GM23338 (cell line): ENCODE measurements around the gene AHCYL1. TPM values are rescaled to one million over a fixed set of nuclear protein-coding genes. Genes with fewer than 3 reads are reported as not detected.

ENCODE experiments used
- ATAC-seq: fragments of 200-7000 bp; cut with Tn5 transposase; 3 replicates; pipeline ENCODE4 v1.9.1; 2020
- DNase-seq: peaks from one replicate; pipeline ENCODE4 v3.0.0-alpha.2; 2015; ENCODE audit warnings: low spot score
- H2AFZ ChIP-seq: fragments of 200-600 bp; sonication (generic); 2 replicates; pipeline ENCODE4 v1.8.0; 2016; ENCODE audit warnings: antibody characterized with exemption, mild to moderate bottlenecking, moderate library complexity
- H3F3A ChIP-seq: fragments of 200-600 bp; sonication (generic); replicated peaks from 2 replicates; pipeline ENCODE4 v1.8.0; 2017; ENCODE audit warnings: antibody characterized with exemption, mixed run types, low read depth
- H3K27ac ChIP-seq: fragments of 200-600 bp; sonication (generic); 2 replicates; pipeline ENCODE4 v1.6.1; 2016; ENCODE audit warnings: low read depth
- H3K27me3 ChIP-seq: fragments of 200-600 bp; sonication (generic); 2 replicates; pipeline ENCODE4 v1.8.0; 2016; ENCODE audit warnings: mild to moderate bottlenecking, mixed run types, moderate library complexity; ENCODE audit not compliant: insufficient read depth
- H3K36me3 ChIP-seq: fragments of 200-600 bp; sonication (generic); 2 replicates; pipeline ENCODE4 v1.8.0; 2016; ENCODE audit warnings: mild to moderate bottlenecking; ENCODE audit not compliant: insufficient read depth
- H3K4me1 ChIP-seq: fragments of 200-600 bp; sonication (generic); 2 replicates; pipeline ENCODE4 v1.8.0; 2016; ENCODE audit warnings: mild to moderate bottlenecking, moderate library complexity; ENCODE audit not compliant: insufficient read depth
- H3K4me2 ChIP-seq: fragments of 200-600 bp; sonication (generic); 2 replicates; pipeline ENCODE4 v1.7.1; 2017; ENCODE audit warnings: mixed run types
- H3K4me3 ChIP-seq: fragments of 200-600 bp; sonication (generic); 2 replicates; pipeline ENCODE4 v1.6.1; 2016; ENCODE audit warnings: mixed run types
- H3K79me2 ChIP-seq: fragments of 200-600 bp; sonication (generic); replicated peaks from 2 replicates; pipeline ENCODE4 v1.8.0; 2017; ENCODE audit warnings: mild to moderate bottlenecking; ENCODE audit not compliant: insufficient read depth
- H3K9me2 ChIP-seq: fragments of 200-600 bp; sonication (generic); 2 replicates; pipeline ENCODE4 v1.8.0; 2017; ENCODE audit not compliant: insufficient read depth
- H4K20me1 ChIP-seq: fragments of 200-600 bp; sonication (generic); replicated peaks from 2 replicates; pipeline ENCODE4 v1.8.0; 2017; ENCODE audit warnings: mild to moderate bottlenecking; ENCODE audit not compliant: insufficient read depth
- H3K27ac Mint-ChIP-seq: 2 replicates; pipeline ENCODE4 v1.8.0; 2020; ENCODE audit warnings: inconsistent platforms, mild to moderate bottlenecking, moderate library complexity, mixed read lengths
- H3K27me3 Mint-ChIP-seq: 3 replicates; pipeline ENCODE4 v1.8.0; 2022; ENCODE audit warnings: low read depth, mild to moderate bottlenecking, moderate library complexity, mixed read lengths, inconsistent platforms; ENCODE audit not compliant: insufficient read depth, poor library complexity
- H3K36me3 Mint-ChIP-seq: 3 replicates; pipeline ENCODE4 v1.8.0; 2021; ENCODE audit warnings: low read depth, mild to moderate bottlenecking, inconsistent platforms, moderate library complexity, mixed read lengths
- H3K4me1 Mint-ChIP-seq: 3 replicates; pipeline ENCODE4 v1.8.0; 2020; ENCODE audit warnings: mild to moderate bottlenecking, inconsistent platforms, mixed read lengths
- H3K4me3 Mint-ChIP-seq: 3 replicates; pipeline ENCODE4 v1.8.0; 2021; ENCODE audit warnings: moderate library complexity, mild to moderate bottlenecking, inconsistent platforms, mixed read lengths
- H3K9me3 Mint-ChIP-seq: 3 replicates; pipeline ENCODE4 v1.8.0; 2020; ENCODE audit warnings: moderate library complexity, mild to moderate bottlenecking, inconsistent platforms, mixed read lengths
- CREB1 ChIP-seq: fragments of 250-450 bp; sonication (Bioruptor Pico); IDR thresholded peaks from 2 replicates; pipeline ENCODE4 v1.5.0; 2020; ENCODE audit warnings: low read depth, mild to moderate bottlenecking, moderate library complexity
- JUNB ChIP-seq: IDR thresholded peaks from one replicate; pipeline ENCODE4 v1.6.1; 2016; ENCODE audit warnings: antibody characterized with exemption; ENCODE audit not compliant: unreplicated experiment
- NANOG ChIP-seq: IDR thresholded peaks from 2 replicates; pipeline ENCODE4 v1.6.1; 2016; ENCODE audit warnings: antibody characterized with exemption, borderline replicate concordance
- POLR2AphosphoS5 ChIP-seq: IDR thresholded peaks from 2 replicates; pipeline ENCODE4 v1.6.1; 2016; ENCODE audit warnings: antibody characterized with exemption, low read depth
- ZNF114 ChIP-seq: fragments of 250-450 bp; sonication (Bioruptor Pico); IDR thresholded peaks from 2 replicates; pipeline ENCODE4 v1.5.0; 2020; ENCODE audit warnings: mild to moderate bottlenecking, moderate library complexity
- ZNF331 ChIP-seq: fragments of 250-450 bp; sonication (Bioruptor Pico); IDR thresholded peaks from 2 replicates; pipeline ENCODE4 v1.5.0; 2020; ENCODE audit warnings: low read depth, mild to moderate bottlenecking, moderate library complexity
- polyA plus RNA-seq: library from polyadenylated mRNA; unstranded; fragments of >200 nt; fragmentation: Nextera tagmentation; extraction: Ambion mirVana; gene quantifications from 2 replicates; pipeline ENCODE4 v1.2.1, GENCODE V29; 2016
- total RNA-seq: library from RNA; depleted of rRNA; stranded (reverse); fragments of >200 nt; shearing (Covaris generic); gene quantifications from 2 replicates; pipeline ENCODE4 v1.2.3, GENCODE V29; 2014
- TF ChIP-seq, protein P1 (sequence below): IDR thresholded peaks from one replicate; pipeline ENCODE4 v1.6.1; 2018; ENCODE audit warnings: antibody characterized with exemption; ENCODE audit not compliant: unreplicated experiment
- TF ChIP-seq, protein P2 (sequence below): fragments of 250-450 bp; sonication (Bioruptor Pico); IDR thresholded peaks from 2 replicates; pipeline ENCODE4 v1.5.0; 2020; ENCODE audit warnings: mild to moderate bottlenecking, moderate library complexity

AHCYL1 gene
- total and polyA plus RNA-seq, 2 experiments from 2014 or later = 63.3 to 70.0 TPM

DNA sequence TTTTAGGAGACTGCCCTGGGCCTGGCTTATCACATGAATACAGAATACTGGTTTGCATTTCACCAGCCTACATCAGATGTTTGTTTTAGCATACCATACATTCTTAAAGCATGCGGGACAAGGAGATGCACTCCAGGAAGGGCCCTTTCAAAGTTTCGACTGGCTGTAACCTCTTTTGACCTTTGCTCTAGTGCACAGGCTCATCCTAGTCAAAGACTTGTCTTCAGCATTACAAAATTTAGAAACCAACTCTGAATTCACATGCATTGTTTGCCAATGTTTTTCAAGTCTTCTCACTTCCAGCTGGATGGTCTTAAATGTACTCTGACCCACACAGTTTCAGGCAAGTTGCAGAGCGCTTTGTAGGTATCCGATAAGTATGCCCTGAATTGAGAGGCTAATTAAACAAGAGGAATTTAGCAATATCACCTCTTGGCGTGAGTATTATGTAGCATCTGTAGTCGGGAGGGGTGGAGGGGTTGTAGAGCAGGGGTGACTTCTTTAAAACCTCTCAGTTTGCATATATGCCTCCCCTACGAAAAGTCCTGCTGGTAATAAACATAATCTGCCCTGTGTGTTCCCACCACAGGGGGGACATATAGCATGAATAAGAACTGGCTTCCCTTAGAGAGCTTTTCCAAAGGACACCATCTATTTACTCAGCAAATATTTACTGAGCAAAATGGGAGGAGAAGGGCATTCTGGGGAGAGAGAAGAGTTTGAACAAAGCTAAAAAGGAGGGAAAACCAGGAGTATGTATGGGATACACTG, 24.4 kb upstream of the AHCYL1 start (continued):
- TF ChIP-seq, protein P1, sequence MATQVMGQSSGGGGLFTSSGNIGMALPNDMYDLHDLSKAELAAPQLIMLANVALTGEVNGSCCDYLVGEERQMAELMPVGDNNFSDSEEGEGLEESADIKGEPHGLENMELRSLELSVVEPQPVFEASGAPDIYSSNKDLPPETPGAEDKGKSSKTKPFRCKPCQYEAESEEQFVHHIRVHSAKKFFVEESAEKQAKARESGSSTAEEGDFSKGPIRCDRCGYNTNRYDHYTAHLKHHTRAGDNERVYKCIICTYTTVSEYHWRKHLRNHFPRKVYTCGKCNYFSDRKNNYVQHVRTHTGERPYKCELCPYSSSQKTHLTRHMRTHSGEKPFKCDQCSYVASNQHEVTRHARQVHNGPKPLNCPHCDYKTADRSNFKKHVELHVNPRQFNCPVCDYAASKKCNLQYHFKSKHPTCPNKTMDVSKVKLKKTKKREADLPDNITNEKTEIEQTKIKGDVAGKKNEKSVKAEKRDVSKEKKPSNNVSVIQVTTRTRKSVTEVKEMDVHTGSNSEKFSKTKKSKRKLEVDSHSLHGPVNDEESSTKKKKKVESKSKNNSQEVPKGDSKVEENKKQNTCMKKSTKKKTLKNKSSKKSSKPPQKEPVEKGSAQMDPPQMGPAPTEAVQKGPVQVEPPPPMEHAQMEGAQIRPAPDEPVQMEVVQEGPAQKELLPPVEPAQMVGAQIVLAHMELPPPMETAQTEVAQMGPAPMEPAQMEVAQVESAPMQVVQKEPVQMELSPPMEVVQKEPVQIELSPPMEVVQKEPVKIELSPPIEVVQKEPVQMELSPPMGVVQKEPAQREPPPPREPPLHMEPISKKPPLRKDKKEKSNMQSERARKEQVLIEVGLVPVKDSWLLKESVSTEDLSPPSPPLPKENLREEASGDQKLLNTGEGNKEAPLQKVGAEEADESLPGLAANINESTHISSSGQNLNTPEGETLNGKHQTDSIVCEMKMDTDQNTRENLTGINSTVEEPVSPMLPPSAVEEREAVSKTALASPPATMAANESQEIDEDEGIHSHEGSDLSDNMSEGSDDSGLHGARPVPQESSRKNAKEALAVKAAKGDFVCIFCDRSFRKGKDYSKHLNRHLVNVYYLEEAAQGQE = no peak

DNA sequence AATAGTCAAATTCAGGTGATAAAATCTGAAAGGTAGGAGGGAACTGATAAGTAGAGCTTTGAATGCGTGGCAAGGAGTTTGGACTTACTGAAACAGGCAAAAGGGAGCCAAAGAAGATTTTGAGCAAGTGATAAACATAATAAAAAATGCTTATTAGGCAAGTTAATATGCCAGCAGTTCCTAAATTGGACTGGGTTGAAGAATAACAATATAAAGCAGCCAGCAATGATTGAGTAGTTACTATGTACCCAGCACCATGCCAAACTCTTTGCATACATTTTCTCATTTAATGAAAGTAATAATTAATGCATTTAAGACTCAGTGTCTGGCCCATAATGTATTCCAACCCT, 23.8 kb upstream of the AHCYL1 start:
- no peaks in the 10 kb centered on the region for H4K20me1 ChIP-seq
- ATAC-seq (no peak), DNase-seq (no peak)
- no peaks in the 10 kb centered on the region for H3F3A ChIP-seq
- H3K4me2 ChIP-seq = peak overlapping the region; percentile 41
- H3K27ac ChIP-seq = no peak overlapping the region
- peaks cover 66% of the 10 kb centered on the region for H3K27me3 ChIP-seq
- Mint-ChIP-seq H3K36me3 (no peaks in the 10 kb centered on the region), H3K9me3 (no peaks in the 10 kb centered on the region), H3K27ac (peak overlapping the region; percentile 30; the same call in 1 of the 2 replicates), H3K27me3 (peaks cover 36% of the 10 kb centered on the region), H3K4me3 (peak overlapping the region; percentile 56), H3K4me1 (peaks cover 39% of the 10 kb centered on the region)
- H3K4me3 ChIP-seq = 0 out of 2 replicates have a peak overlapping the region, but pooled peaks have one; percentile 12
- no peaks in the 10 kb centered on the region for H3K9me2 ChIP-seq
- no peaks in the 10 kb centered on the region for H3K36me3 ChIP-seq
- H2AFZ ChIP-seq = no peak overlapping the region
- no peak for TF ChIP-seq ZNF114
- 0 out of 2 replicates have a peak, but pooled peaks have one; percentile 2 for TF ChIP-seq NANOG
- no peaks in the 10 kb centered on the region for H3K79me2 ChIP-seq
- peaks cover 26% of the 10 kb centered on the region for H3K4me1 ChIP-seq

DNA sequence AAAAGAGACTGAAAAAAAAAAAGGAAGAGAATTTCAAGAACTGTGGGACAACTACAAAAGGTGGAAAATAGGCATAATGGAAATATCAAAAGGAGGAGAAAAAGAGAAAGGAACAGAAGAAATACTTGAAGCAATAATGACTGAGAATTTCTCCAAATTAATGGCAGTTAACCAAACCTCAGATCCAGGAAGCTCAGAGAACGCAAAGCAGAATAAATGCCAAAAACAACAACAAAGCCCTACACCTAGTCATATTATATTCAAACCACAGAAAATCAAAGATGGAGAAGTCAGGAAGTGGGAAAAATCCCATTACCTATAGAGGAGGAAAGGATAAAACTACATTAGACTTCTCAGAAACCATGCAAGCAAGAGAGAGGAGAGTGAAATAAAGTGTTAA, 20.7 kb upstream of the AHCYL1 start:
- Histone ChIP-seq H3K4me2 (no peak overlapping the region), H3K27ac (no peak overlapping the region), H3K36me3 (no peaks in the 10 kb centered on the region), H2AFZ (no peak overlapping the region), H3K79me2 (no peaks in the 10 kb centered on the region), H3K27me3 (peaks cover 49% of the 10 kb centered on the region), H3K4me3 (no peak overlapping the region), H3F3A (no peaks in the 10 kb centered on the region), H3K9me2 (no peaks in the 10 kb centered on the region), H4K20me1 (no peaks in the 10 kb centered on the region), H3K4me1 (peaks cover 26% of the 10 kb centered on the region)
- H3K4me1 Mint-ChIP-seq = peaks cover 32% of the 10 kb centered on the region
- H3K9me3 Mint-ChIP-seq = no peaks in the 10 kb centered on the region
- DNase-seq (no peak), ATAC-seq (no peak)
- no peaks in the 10 kb centered on the region for H3K36me3 Mint-ChIP-seq
- H3K27ac Mint-ChIP-seq = no peak overlapping the region
- peaks cover 24% of the 10 kb centered on the region for H3K27me3 Mint-ChIP-seq
- no peak overlapping the region for H3K4me3 Mint-ChIP-seq
- TF ChIP-seq JUNB (no peak), POLR2AphosphoS5 (no peak), CREB1 (CRISPR knock-in tag) (no peak), ZNF331 (CRISPR knock-in tag) (no peak)
- TF ChIP-seq, protein P2, sequence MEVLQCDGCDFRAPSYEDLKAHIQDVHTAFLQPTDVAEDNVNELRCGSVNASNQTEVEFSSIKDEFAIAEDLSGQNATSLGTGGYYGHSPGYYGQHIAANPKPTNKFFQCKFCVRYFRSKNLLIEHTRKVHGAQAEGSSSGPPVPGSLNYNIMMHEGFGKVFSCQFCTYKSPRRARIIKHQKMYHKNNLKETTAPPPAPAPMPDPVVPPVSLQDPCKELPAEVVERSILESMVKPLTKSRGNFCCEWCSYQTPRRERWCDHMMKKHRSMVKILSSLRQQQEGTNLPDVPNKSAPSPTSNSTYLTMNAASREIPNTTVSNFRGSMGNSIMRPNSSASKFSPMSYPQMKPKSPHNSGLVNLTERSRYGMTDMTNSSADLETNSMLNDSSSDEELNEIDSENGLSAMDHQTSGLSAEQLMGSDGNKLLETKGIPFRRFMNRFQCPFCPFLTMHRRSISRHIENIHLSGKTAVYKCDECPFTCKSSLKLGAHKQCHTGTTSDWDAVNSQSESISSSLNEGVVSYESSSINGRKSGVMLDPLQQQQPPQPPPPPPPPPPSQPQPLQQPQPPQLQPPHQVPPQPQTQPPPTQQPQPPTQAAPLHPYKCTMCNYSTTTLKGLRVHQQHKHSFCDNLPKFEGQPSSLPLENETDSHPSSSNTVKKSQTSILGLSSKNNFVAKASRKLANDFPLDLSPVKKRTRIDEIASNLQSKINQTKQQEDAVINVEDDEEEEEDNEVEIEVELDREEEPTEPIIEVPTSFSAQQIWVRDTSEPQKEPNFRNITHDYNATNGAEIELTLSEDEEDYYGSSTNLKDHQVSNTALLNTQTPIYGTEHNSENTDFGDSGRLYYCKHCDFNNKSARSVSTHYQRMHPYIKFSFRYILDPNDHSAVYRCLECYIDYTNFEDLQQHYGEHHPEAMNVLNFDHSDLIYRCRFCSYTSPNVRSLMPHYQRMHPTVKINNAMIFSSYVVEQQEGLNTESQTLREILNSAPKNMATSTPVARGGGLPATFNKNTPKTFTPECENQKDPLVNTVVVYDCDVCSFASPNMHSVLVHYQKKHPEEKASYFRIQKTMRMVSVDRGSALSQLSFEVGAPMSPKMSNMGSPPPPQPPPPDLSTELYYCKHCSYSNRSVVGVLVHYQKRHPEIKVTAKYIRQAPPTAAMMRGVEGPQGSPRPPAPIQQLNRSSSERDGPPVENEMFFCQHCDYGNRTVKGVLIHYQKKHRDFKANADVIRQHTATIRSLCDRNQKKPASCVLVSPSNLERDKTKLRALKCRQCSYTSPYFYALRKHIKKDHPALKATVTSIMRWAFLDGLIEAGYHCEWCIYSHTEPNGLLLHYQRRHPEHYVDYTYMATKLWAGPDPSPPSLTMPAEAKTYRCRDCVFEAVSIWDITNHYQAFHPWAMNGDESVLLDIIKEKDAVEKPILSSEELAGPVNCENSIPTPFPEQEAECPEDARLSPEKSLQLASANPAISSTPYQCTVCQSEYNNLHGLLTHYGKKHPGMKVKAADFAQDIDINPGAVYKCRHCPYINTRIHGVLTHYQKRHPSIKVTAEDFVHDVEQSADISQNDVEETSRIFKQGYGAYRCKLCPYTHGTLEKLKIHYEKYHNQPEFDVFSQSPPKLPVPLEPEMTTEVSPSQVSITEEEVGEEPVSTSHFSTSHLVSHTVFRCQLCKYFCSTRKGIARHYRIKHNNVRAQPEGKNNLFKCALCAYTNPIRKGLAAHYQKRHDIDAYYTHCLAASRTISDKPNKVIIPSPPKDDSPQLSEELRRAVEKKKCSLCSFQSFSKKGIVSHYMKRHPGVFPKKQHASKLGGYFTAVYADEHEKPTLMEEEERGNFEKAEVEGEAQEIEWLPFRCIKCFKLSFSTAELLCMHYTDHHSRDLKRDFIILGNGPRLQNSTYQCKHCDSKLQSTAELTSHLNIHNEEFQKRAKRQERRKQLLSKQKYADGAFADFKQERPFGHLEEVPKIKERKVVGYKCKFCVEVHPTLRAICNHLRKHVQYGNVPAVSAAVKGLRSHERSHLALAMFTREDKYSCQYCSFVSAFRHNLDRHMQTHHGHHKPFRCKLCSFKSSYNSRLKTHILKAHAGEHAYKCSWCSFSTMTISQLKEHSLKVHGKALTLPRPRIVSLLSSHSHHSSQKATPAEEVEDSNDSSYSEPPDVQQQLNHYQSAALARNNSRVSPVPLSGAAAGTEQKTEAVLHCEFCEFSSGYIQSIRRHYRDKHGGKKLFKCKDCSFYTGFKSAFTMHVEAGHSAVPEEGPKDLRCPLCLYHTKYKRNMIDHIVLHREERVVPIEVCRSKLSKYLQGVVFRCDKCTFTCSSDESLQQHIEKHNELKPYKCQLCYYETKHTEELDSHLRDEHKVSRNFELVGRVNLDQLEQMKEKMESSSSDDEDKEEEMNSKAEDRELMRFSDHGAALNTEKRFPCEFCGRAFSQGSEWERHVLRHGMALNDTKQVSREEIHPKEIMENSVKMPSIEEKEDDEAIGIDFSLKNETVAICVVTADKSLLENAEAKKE = no peak
